ENCODE results near the gene SFPQ.
"Not testable (repeated sequence)": the region's sequence is repeated elsewhere in the genome, so short reads cannot be mapped to it uniquely, and the experiment has no call there.

SFPQ gene

DNA sequence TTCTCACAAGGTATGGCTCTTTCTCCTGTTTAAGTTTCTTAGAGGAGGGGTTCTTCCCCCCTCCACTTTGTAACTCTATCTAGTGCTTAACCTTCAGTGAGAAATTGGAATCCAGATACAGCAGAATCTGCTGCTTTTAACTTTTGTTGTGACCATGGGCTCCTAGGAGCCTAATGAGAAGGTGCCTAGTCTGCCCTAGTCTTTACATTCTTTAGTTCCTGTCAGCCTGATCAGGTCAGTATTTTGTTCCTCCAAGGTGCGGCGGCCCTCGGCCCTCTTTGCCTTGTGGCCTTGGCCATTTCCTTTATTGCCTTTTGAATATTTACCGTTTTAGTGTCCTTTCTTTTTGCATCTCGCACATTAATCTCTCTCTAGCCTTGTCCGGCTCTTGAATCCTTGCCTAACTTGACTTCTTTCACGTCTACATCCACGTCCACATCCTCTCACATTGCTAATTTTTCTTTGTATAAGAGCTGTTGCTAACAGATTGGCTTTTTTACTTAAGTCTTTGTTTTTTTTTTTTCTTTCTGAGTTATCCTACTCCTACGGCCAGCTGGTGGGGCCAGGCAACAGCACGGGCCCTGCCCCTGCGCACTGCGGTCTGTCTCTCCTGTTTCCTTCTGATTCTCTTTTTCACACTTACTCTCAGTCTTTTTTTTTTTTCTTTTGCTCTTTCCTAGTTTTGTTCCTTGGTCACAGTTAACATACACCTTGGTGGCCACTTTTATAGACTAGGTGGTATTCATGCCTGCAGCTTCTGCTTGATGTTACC is 49.0 kb downstream of the SFPQ start:
- DNase-seq (ENCODE audit: low spot score), result no peak

DNA sequence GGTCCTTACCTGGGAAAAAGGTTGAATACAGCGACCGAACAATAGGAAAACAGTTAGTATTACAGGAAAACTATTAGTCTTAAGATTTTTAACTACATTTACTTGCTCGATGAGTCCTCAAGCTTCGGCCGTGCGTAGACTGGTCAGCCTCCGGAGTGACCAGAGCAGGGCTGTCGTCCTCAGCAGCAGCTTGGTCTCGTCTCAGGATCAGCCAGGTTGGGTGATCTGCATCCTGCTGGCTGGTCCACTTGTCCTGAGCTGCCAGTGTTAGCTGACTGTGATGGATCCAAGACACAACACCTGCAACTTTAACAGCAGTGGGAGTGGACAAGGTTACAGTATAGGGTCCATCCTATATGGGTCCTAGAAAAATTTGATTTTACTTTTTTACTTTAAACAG is 50.2 kb downstream of the SFPQ start:
- not testable (repeated sequence) for DNase-seq (ENCODE audit: low spot score)

DNA sequence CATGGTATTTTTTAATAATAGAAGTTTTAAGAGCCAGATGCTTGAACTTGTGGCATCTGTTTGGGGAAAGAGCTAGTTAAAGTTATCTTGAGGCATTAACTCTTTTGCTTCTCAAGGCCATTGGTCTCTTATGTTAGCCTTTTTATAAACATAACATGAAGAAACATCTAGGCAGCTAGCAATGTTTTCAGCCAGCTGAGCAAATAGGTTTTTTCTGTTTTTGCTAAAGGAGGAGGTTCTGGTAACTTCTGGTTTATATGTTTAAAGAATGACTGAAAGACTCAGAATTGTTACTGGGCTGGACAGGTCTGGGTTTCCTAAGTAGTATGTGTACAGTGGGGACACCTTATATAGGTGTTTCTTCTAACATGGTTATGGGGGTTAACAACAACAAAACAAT is 50.7 kb downstream of the SFPQ start:
- DNase-seq (ENCODE audit: low spot score), result not testable (repeated sequence)

DNA sequence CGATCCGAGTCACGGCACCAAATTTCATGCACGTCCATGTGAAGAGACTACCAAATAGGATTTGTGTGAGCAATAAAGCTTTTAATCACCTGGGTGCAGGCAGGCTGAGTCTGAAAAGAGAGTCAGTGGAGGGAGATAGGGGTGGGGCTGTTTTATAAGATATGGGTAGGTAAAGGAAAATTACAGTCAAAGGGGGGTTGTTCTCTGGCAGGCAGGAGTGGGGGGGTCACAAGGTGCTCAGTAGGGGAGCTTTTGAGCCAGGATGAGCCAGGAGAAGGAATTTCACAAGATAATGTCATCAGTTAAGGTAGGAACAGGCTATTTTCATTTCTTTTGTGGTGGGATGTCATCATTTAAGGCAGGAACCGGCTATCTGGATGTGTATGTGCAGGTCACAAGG is 55.4 kb downstream of the SFPQ start:
- not testable (repeated sequence) for DNase-seq (ENCODE audit: low spot score)

DNA sequence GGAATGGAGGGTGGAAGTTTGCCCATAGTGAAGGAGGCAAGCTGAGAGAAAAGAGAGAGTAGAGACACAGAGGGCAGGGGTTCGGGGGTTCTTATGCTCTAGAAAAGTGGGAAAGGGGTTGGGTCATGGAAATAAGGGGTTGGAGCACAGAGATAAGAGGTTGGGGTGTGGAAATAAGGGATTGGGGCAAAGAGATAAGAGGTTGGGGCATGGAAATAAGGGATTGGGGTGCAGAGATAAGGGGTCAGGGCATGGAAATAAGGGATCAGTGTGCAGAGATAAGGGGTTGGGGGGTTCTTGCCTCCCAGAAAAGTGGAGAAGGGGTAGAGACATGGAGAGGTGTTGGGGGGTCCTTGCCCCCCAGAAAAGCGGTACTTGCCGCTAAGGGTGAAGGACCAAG is 56.2 kb downstream of the SFPQ start:
- DNase-seq (ENCODE audit: low spot score), result no peak

All from pons (tissue), 1 donor.